Fibroblast of the aortic adventitia (primary cell): Measurements from ENCODE around the gene PTBP1. TPM values are rescaled to one million over a fixed set of nuclear protein-coding genes. Genes with fewer than 3 reads are reported as not detected.

Experiments
- DNase-seq: peaks from one replicate; pipeline ENCODE4 v3.0.0-alpha.2; 2010; ENCODE audit warnings: low read depth
- H3K4me3 ChIP-seq: 2 replicates; pipeline ENCODE4 v1.5.1; 2011; ENCODE audit warnings: low read depth, mild to moderate bottlenecking, control low read depth, low read length, moderate library complexity
- small RNA-seq: library from RNA; depleted of rRNA; stranded (forward); fragments of <200 nt; gene quantifications from one replicate; pipeline ENCODE3, GENCODE V24; 2012
- total RNA-seq: library from RNA; depleted of rRNA; stranded (reverse); fragments of >200 nt; gene quantifications from 2 replicates; pipeline ENCODE4 v1.2.3, GENCODE V29; 2012; ENCODE audit warnings: low replicate concordance
- TF ChIP-seq, protein P1 (sequence below): IDR thresholded peaks from 2 replicates; pipeline ENCODE4 v1.5.1; 2011; ENCODE audit warnings: mild to moderate bottlenecking, low read length, control low read depth, inconsistent platforms; ENCODE audit not compliant: insufficient read depth

Gene PTBP1
- total RNA-seq, 1 donor: 121 TPM

DNA sequence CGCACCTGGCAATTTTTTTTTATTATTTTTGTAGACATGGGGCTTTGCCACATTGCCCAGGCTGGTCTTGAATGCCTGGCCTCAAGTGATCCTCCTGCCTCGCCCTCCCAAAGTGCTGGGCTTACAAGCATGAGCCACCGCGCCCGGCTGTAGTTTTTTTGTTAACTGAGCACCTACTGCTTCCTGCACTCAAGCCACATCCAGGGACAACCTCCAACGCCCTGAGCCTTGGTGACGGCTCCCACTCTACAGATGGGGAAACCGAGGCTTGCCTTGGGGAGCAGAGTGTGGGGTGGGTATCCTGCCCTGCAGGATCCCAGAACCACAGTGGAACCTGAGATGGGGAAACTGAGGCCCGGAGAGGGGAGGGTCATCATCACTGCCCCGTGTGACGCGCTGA is 57.9 kb downstream of the PTBP1 start:
- no peak overlapping the region for H3K4me3 ChIP-seq
- DNase-seq: no peak
- TF ChIP-seq, protein P1, sequence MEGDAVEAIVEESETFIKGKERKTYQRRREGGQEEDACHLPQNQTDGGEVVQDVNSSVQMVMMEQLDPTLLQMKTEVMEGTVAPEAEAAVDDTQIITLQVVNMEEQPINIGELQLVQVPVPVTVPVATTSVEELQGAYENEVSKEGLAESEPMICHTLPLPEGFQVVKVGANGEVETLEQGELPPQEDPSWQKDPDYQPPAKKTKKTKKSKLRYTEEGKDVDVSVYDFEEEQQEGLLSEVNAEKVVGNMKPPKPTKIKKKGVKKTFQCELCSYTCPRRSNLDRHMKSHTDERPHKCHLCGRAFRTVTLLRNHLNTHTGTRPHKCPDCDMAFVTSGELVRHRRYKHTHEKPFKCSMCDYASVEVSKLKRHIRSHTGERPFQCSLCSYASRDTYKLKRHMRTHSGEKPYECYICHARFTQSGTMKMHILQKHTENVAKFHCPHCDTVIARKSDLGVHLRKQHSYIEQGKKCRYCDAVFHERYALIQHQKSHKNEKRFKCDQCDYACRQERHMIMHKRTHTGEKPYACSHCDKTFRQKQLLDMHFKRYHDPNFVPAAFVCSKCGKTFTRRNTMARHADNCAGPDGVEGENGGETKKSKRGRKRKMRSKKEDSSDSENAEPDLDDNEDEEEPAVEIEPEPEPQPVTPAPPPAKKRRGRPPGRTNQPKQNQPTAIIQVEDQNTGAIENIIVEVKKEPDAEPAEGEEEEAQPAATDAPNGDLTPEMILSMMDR: no peak

DNA sequence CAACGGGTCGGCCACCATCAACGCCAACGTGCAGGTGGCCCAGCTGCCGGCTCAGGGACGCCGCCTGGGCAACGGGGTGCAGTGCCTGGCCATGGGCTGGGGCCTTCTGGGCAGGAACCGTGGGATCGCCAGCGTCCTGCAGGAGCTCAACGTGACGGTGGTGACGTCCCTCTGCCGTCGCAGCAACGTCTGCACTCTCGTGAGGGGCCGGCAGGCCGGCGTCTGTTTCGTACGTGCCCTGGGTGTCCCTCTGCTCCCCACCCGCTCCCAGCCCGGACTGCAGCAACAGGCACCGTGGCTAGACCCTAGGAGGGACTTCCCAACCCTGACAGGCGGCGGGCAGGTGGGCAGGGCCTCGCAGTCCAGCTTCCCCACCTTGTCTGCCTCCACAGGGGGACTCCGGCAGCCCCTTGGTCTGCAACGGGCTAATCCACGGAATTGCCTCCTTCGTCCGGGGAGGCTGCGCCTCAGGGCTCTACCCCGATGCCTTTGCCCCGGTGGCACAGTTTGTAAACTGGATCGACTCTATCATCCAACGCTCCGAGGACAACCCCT is 58.4 kb downstream of the PTBP1 start:
- TF ChIP-seq, protein P1: no peak
- no peak for DNase-seq

DNA sequence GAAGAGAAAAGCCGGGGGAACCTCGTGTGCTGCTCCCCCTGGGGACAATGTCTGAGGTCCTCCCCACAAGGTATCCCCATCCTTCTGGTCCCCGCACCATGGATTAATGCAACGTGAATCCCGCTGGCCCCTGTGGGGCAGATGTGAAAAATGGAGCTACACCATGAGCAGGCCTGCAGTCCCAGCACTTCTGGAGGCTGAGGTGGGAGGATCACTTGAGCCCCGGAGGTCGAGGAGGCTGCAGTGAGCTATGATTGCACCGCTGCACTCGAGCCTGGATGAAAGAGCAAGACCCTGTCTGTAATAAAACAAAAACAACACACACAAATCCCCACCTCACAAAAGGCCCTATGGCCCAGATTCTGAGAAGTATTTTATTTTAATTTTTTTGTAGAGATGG is 61.0 kb downstream of the PTBP1 start:
- no peak for DNase-seq
- no peak overlapping the region for H3K4me3 ChIP-seq
- TF ChIP-seq, protein P1: no peak

More for the DNA sequence above, 58.4 kb downstream of the PTBP1 start:
- H3K4me3 ChIP-seq: no peak overlapping the region

DNA sequence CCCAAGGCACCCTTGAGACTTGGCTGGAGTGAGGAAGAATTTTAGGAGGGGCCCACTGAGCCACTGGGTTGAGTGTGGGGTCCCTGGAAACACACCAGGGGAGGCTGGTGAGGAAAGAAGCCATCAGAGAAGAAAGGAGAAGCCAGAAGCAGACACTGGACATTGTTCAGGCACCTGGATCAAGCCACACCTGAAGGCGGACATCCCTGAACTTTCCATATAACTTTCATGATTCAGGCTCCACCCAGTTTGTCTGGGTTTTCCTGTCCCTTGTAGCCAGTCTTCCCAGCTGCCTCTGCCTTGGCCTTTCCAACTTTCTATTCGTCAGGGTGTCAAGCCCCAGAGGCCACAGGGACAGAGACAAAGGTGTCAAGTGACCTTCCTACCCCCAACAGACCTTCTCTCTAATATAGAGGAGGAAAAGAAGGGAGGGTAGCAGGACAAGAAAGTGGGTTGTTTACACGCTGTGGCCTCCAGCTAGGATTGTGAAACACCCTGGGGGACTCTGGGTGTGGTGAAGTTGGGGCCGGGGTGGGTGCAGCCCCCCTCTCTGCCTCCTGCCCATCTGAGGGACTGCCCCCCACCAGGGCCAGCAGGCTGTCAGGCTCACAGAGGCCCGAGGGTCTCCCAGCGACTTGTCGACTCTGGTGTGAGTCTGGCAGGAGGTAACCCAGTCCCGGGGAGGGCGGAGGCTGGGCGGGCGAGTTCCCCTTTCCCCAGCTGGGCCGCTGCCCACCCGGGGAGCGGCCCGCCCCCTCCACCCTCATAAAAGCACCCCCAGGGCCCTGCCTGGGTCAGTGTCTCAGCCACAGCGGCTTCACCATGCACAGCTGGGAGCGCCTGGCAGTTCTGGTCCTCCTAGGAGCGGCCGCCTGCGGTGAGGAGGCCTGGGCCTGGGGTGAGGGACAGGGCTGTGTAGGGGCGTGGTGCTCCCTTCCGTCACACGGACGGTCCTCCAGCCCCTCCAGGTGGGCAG is 61.9 kb downstream of the PTBP1 start, which contains the start of gene CFD:
CFD (plus strand) TSS at position 797 of the 976 bp plus-strand sequence; CDS start at position 823, 26 bp downstream.
- TF ChIP-seq, protein P1: no peak
- peak within 1 kb of the TSS; percentile 56 for H3K4me3 ChIP-seq
- DNase-seq: peak; percentile 24

DNA sequence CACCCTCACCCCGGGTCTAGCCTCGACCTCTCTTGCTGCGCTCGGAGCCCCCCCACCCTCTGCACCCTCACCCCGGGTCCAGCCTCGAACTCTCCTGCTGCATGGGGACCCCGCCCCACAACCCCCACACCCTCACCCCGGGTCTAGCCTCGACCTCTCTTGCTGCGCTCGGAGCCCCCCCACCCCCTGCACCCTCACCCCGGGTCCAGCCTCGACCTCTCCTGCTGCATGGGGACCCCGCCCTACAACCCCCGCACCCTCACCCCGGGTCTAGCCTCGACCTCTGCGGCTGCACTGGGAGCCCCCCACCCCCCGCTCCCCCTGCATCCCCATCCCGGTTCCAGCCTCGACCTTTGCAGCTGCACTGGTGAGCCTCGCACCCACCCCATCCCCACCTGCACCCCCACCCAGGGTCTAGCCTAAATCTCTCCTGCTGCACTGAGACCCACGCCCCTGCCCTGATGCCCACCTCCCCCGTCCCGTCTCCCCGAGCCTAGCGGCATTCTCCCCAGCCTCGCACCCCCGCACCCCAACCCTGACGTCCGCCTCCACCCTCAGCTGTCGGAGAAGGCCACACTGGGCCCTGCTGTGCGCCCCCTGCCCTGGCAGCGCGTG is 64.0 kb downstream of the PTBP1 start:
- no peak overlapping the region for H3K4me3 ChIP-seq
- no peak for DNase-seq
- TF ChIP-seq, protein P1: no peak

Small RNAs within 50 kb of the gene (small RNA-seq; reads per million reads assigned to genes)
- gene MIR3187: not detected

Other genes with a start within 250 kb of the PTBP1 start
- gene BSG, start 224.9 kb upstream of the PTBP1 start, total RNA-seq: 151 and 239 TPM in 2 replicates
- gene HCN2, start 207.6 kb upstream of the PTBP1 start, total RNA-seq: 0.08 and 0.63 TPM in 2 replicates
- gene POLRMT, start 163.9 kb upstream of the PTBP1 start, total RNA-seq: 13.5 and 22.0 TPM in 2 replicates
- 0.27 TPM in 1 of 2 replicates, not detected in the other for gene FGF22, start 157.6 kb upstream of the PTBP1 start, total RNA-seq
- 24.5 and 28.9 TPM in 2 replicates for gene RNF126, start 134.2 kb upstream of the PTBP1 start, total RNA-seq
- gene FSTL3, start 121.1 kb upstream of the PTBP1 start, total RNA-seq: 14.8 and 148 TPM in 2 replicates
- not detected in 2 replicates for gene PRSS57, start 102.0 kb upstream of the PTBP1 start, total RNA-seq
- 5.7 and 198 TPM in 2 replicates for gene PALM, start 88.5 kb upstream of the PTBP1 start, total RNA-seq
- gene MISP, start 46.3 kb upstream of the PTBP1 start, total RNA-seq: 0.09 TPM in 1 of 2 replicates, not detected in the other
- gene PLPPR3, start 24.5 kb downstream of the PTBP1 start, total RNA-seq: 0.18 and 0.33 TPM in 2 replicates
- not detected in 2 replicates for gene AZU1, start 30.4 kb downstream of the PTBP1 start, total RNA-seq
- not detected in 2 replicates for gene PRTN3, start 43.5 kb downstream of the PTBP1 start, total RNA-seq
- 0.09 and 2.9 TPM in 2 replicates for gene ELANE, start 54.9 kb downstream of the PTBP1 start, total RNA-seq
- 25.8 and 161 TPM in 2 replicates for gene CFD, start 62.2 kb downstream of the PTBP1 start, total RNA-seq
- 21.0 and 24.5 TPM in 2 replicates for gene MED16, start 95.7 kb downstream of the PTBP1 start, total RNA-seq
- gene RNU6-9, start 96.0 kb downstream of the PTBP1 start, total RNA-seq: not detected in 2 replicates
- gene R3HDM4, start 115.8 kb downstream of the PTBP1 start, total RNA-seq: 8.4 and 25.8 TPM in 2 replicates
- not detected in 2 replicates for gene KISS1R, start 119.9 kb downstream of the PTBP1 start, total RNA-seq
- gene ARID3A, start 128.6 kb downstream of the PTBP1 start, total RNA-seq: 3.7 and 11.2 TPM in 2 replicates
- gene WDR18, start 186.9 kb downstream of the PTBP1 start, total RNA-seq: 16.5 and 45.0 TPM in 2 replicates
- 0.45 and 0.74 TPM in 2 replicates for gene GRIN3B, start 203.0 kb downstream of the PTBP1 start, total RNA-seq
- gene TMEM259, start 223.7 kb downstream of the PTBP1 start, total RNA-seq: 44.7 and 49.9 TPM in 2 replicates
- gene RNU6-2, start 224.1 kb downstream of the PTBP1 start, total RNA-seq: not detected in 2 replicates
- 96.0 and 101 TPM in 2 replicates for gene CNN2, start 229.2 kb downstream of the PTBP1 start, total RNA-seq
- gene ABCA7, start 242.7 kb downstream of the PTBP1 start, total RNA-seq: 3.5 and 21.6 TPM in 2 replicates